ENCODE results near the gene ADGRA1.

Gene ADGRA1

GRCh38 chr10:133067149-133068105 is 20.3 kb upstream of the ADGRA1 start:
- H3K27ac ChIP-seq (ENCODE audit: low read length), result no peak overlapping the region
- no peaks in the 10 kb centered on the region for H3K9me3 ChIP-seq (ENCODE audit: insufficient read depth, low read length, severe bottlenecking)
- no peaks in the 10 kb centered on the region for H3K27me3 ChIP-seq (ENCODE audit: insufficient read depth, low read length, poor library complexity)
- H3K79me2 ChIP-seq (ENCODE audit: insufficient read depth, low read length), result no peaks in the 10 kb centered on the region
- H3K4me2 ChIP-seq (ENCODE audit: insufficient read depth, low read length), result no peak overlapping the region
- H3K4me3 ChIP-seq (ENCODE audit: low read depth in 1 of 2, low read length in 2 of 2), result no peak overlapping the region
- H3K4me1 ChIP-seq (ENCODE audit: insufficient read depth, low read length), result no peaks in the 10 kb centered on the region
- H3K36me3 ChIP-seq (ENCODE audit: insufficient read depth, low read length), result no peaks in the 10 kb centered on the region
- H3K9ac ChIP-seq (ENCODE audit: low read depth, low read length), result no peak overlapping the region
- TF ChIP-seq EZH2 (IDR thresholded peaks at IDR 0.05; ENCODE audit: borderline replicate concordance, low read depth, low read length, severe bottlenecking), result no peak
- TF ChIP-seq CTCF (IDR thresholded peaks at IDR 0.05; ENCODE audit: borderline replicate concordance, extremely low read depth, low read length, poor library complexity, severe bottlenecking), result no peak
- no peak overlapping the region for H2AFZ ChIP-seq (ENCODE audit: low read depth, low read length)
- H4K20me1 ChIP-seq (ENCODE audit: insufficient read depth, low read length), result no peaks in the 10 kb centered on the region
- ATAC-seq (ENCODE audit: insufficient read depth, low read depth) (no peak), DNase-seq (no peak)

- Histone ChIP-seq H4K20me1 (ENCODE audit: insufficient read depth, low read length) (no peaks in the 10 kb centered on the region), H3K9me3 (ENCODE audit: insufficient read depth, low read length, severe bottlenecking) (no peaks in the 10 kb centered on the region), H3K4me2 (ENCODE audit: insufficient read depth, low read length) (no peak overlapping the region), H2AFZ (ENCODE audit: low read depth, low read length) (no peak overlapping the region), H3K36me3 (ENCODE audit: insufficient read depth, low read length) (no peaks in the 10 kb centered on the region), H3K79me2 (ENCODE audit: insufficient read depth, low read length) (no peaks in the 10 kb centered on the region), H3K4me1 (ENCODE audit: insufficient read depth, low read length) (no peaks in the 10 kb centered on the region), H3K4me3 (ENCODE audit: low read depth in 1 of 2, low read length in 2 of 2) (no peak overlapping the region), H3K27me3 (ENCODE audit: insufficient read depth, low read length, poor library complexity) (no peaks in the 10 kb centered on the region), H3K9ac (ENCODE audit: low read depth, low read length) (no peak overlapping the region), H3K27ac (ENCODE audit: low read length) (no peak overlapping the region)
- DNase-seq (no peak), ATAC-seq (ENCODE audit: insufficient read depth, low read depth) (no peak)
- TF ChIP-seq CTCF (IDR thresholded peaks at IDR 0.05; ENCODE audit: borderline replicate concordance, extremely low read depth, low read length, poor library complexity, severe bottlenecking) (no peak), EZH2 (IDR thresholded peaks at IDR 0.05; ENCODE audit: borderline replicate concordance, low read depth, low read length, severe bottlenecking) (no peak)
Measured at GRCh38 chr10:133068111-133069032, 19.4 kb upstream of the ADGRA1 start.

GRCh38 chr10:133069033-133069525 is 18.6 kb upstream of the ADGRA1 start:
- no peak for TF ChIP-seq EZH2 (IDR thresholded peaks at IDR 0.05; ENCODE audit: borderline replicate concordance, low read depth, low read length, severe bottlenecking)

More at GRCh38 chr10:133069033-133069525, 18.6 kb upstream of the ADGRA1 start:
- H3K4me3 ChIP-seq (ENCODE audit: low read depth in 1 of 2, low read length in 2 of 2), result no peak overlapping the region
- DNase-seq (no peak), ATAC-seq (ENCODE audit: insufficient read depth, low read depth) (no peak)
- no peaks in the 10 kb centered on the region for H3K4me1 ChIP-seq (ENCODE audit: insufficient read depth, low read length)
- H2AFZ ChIP-seq (ENCODE audit: low read depth, low read length), result no peak overlapping the region
- no peaks in the 10 kb centered on the region for H3K79me2 ChIP-seq (ENCODE audit: insufficient read depth, low read length)
- H3K9me3 ChIP-seq (ENCODE audit: insufficient read depth, low read length, severe bottlenecking), result no peaks in the 10 kb centered on the region
- H3K27ac ChIP-seq (ENCODE audit: low read length), result no peak overlapping the region
- no peak overlapping the region for H3K4me2 ChIP-seq (ENCODE audit: insufficient read depth, low read length)
- no peaks in the 10 kb centered on the region for H3K36me3 ChIP-seq (ENCODE audit: insufficient read depth, low read length)
- no peaks in the 10 kb centered on the region for H4K20me1 ChIP-seq (ENCODE audit: insufficient read depth, low read length)
- H3K9ac ChIP-seq (ENCODE audit: low read depth, low read length), result no peak overlapping the region
- H3K27me3 ChIP-seq (ENCODE audit: insufficient read depth, low read length, poor library complexity), result no peaks in the 10 kb centered on the region

Data from DND-41 (cell line).